Measurements from ENCODE around the gene PLS3. TPM values are rescaled to one million over a fixed set of nuclear protein-coding genes. Genes with fewer than 3 reads are reported as not detected.

PLS3 gene
- total RNA-seq, 1 donor from 2014 or later, result 1.4 TPM

- H3K36me3 Mint-ChIP-seq (ENCODE audit: low read depth), result no peaks in the 10 kb centered on the region
- no peak for DNase-seq (ENCODE audit: low spot score)
- H3K4me3 Mint-ChIP-seq, result no peak overlapping the region
- no peaks in the 10 kb centered on the region for H3K4me1 Mint-ChIP-seq (ENCODE audit: low read depth)
- H3K27me3 Mint-ChIP-seq (ENCODE audit: insufficient read depth), result no peaks in the 10 kb centered on the region
- intact Hi-C loops (cut with micrococcal nuclease), result no loop called here
- H3K27ac Mint-ChIP-seq, result no peak overlapping the region
- no peaks in the 10 kb centered on the region for H3K9me3 Mint-ChIP-seq
These were observed 7.8 kb upstream of the PLS3 start for GRCh38 chrX:115553171-115553570.

- peaks cover 10% of the 10 kb centered on the region for H3K27me3 Mint-ChIP-seq (ENCODE audit: insufficient read depth)
- intact Hi-C loops (cut with micrococcal nuclease), result no loop called here
- no peak overlapping the region for H3K4me3 Mint-ChIP-seq
- no peaks in the 10 kb centered on the region for H3K9me3 Mint-ChIP-seq
- no peak overlapping the region for H3K27ac Mint-ChIP-seq
- DNase-seq (ENCODE audit: low spot score), result no peak
- no peaks in the 10 kb centered on the region for H3K36me3 Mint-ChIP-seq (ENCODE audit: low read depth)
- H3K4me1 Mint-ChIP-seq (ENCODE audit: low read depth), result no peaks in the 10 kb centered on the region
These were observed 1.3 kb upstream of the PLS3 start for GRCh38 chrX:115559672-115560071.

GRCh38 chrX:115560211-115560977 lies 580 bp upstream of the PLS3 start:
- no peaks in the 10 kb centered on the region for H3K9me3 Mint-ChIP-seq
- H3K4me3 Mint-ChIP-seq, result peak overlapping the region; percentile 26
- no peak overlapping the region for H3K27ac Mint-ChIP-seq
- no peaks in the 10 kb centered on the region for H3K36me3 Mint-ChIP-seq (ENCODE audit: low read depth)
- peaks cover 10% of the 10 kb centered on the region for H3K27me3 Mint-ChIP-seq (ENCODE audit: insufficient read depth)
- no peak for DNase-seq (ENCODE audit: low spot score)
- intact Hi-C loops (cut with micrococcal nuclease), result no loop called here
- H3K4me1 Mint-ChIP-seq (ENCODE audit: low read depth), result no peaks in the 10 kb centered on the region

- intact Hi-C loops (cut with micrococcal nuclease), result loop anchor here (1.0 kb wide), 1 partner anchor 55 kb away; no protein-coding TSS in a partner anchor
- Mint-ChIP-seq H3K4me3 (peak overlapping the region; percentile 67), H3K27ac (no peak overlapping the region), H3K9me3 (no peaks in the 10 kb centered on the region), H3K27me3 (ENCODE audit: insufficient read depth) (peaks cover 10% of the 10 kb centered on the region), H3K36me3 (ENCODE audit: low read depth) (no peaks in the 10 kb centered on the region), H3K4me1 (ENCODE audit: low read depth) (no peaks in the 10 kb centered on the region)
- no peak for DNase-seq (ENCODE audit: low spot score)
These were observed 868 bp downstream of the PLS3 start for GRCh38 chrX:115561605-115562479.

GRCh38 chrX:115562480-115562847 lies 1.5 kb downstream of the PLS3 start:
- intact Hi-C loops (cut with micrococcal nuclease), result no loop called here
- Mint-ChIP-seq H3K27me3 (ENCODE audit: insufficient read depth) (peaks cover 10% of the 10 kb centered on the region), H3K4me1 (ENCODE audit: low read depth) (no peaks in the 10 kb centered on the region), H3K36me3 (ENCODE audit: low read depth) (no peaks in the 10 kb centered on the region), H3K4me3 (no peak overlapping the region), H3K9me3 (no peaks in the 10 kb centered on the region), H3K27ac (no peak overlapping the region)
- DNase-seq (ENCODE audit: low spot score), result no peak

GRCh38 chrX:115563633-115564162 lies 2.7 kb downstream of the PLS3 start:
- Mint-ChIP-seq H3K4me1 (ENCODE audit: low read depth) (no peaks in the 10 kb centered on the region), H3K9me3 (no peaks in the 10 kb centered on the region), H3K36me3 (ENCODE audit: low read depth) (no peaks in the 10 kb centered on the region), H3K27ac (no peak overlapping the region), H3K4me3 (no peak overlapping the region), H3K27me3 (ENCODE audit: insufficient read depth) (peaks cover 10% of the 10 kb centered on the region)
- intact Hi-C loops (cut with micrococcal nuclease), result no loop called here
- DNase-seq (ENCODE audit: low spot score), result no peak

GRCh38 chrX:115564243-115564642 lies 3.3 kb downstream of the PLS3 start:
- Mint-ChIP-seq H3K4me1 (ENCODE audit: low read depth) (no peaks in the 10 kb centered on the region), H3K9me3 (no peaks in the 10 kb centered on the region), H3K27me3 (ENCODE audit: insufficient read depth) (peaks cover 10% of the 10 kb centered on the region), H3K36me3 (ENCODE audit: low read depth) (no peaks in the 10 kb centered on the region), H3K4me3 (no peak overlapping the region), H3K27ac (no peak overlapping the region)
- DNase-seq (ENCODE audit: low spot score), result no peak
- intact Hi-C loops (cut with micrococcal nuclease), result no loop called here

GRCh38 chrX:115565888-115566287 lies 4.9 kb downstream of the PLS3 start:
- intact Hi-C loops (cut with micrococcal nuclease), result no loop called here
- peaks cover 5% of the 10 kb centered on the region for H3K27me3 Mint-ChIP-seq (ENCODE audit: insufficient read depth)
- no peak for DNase-seq (ENCODE audit: low spot score)
- no peak overlapping the region for H3K27ac Mint-ChIP-seq
- H3K36me3 Mint-ChIP-seq (ENCODE audit: low read depth), result no peaks in the 10 kb centered on the region
- no peaks in the 10 kb centered on the region for H3K9me3 Mint-ChIP-seq
- no peaks in the 10 kb centered on the region for H3K4me1 Mint-ChIP-seq (ENCODE audit: low read depth)
- H3K4me3 Mint-ChIP-seq, result no peak overlapping the region

GRCh38 chrX:115571712-115572111 lies 10.7 kb downstream of the PLS3 start:
- DNase-seq (ENCODE audit: low spot score), result no peak
- no peaks in the 10 kb centered on the region for H3K4me1 Mint-ChIP-seq (ENCODE audit: low read depth)
- H3K9me3 Mint-ChIP-seq, result no peaks in the 10 kb centered on the region
- H3K4me3 Mint-ChIP-seq, result no peak overlapping the region
- H3K27ac Mint-ChIP-seq, result no peak overlapping the region
- H3K36me3 Mint-ChIP-seq (ENCODE audit: low read depth), result no peaks in the 10 kb centered on the region
- intact Hi-C loops (cut with micrococcal nuclease), result no loop called here
- no peaks in the 10 kb centered on the region for H3K27me3 Mint-ChIP-seq (ENCODE audit: insufficient read depth)

GRCh38 chrX:115573185-115573584 lies 12.2 kb downstream of the PLS3 start:
- intact Hi-C loops (cut with micrococcal nuclease), result no loop called here
- Mint-ChIP-seq H3K4me1 (ENCODE audit: low read depth) (no peaks in the 10 kb centered on the region), H3K36me3 (ENCODE audit: low read depth) (no peaks in the 10 kb centered on the region), H3K9me3 (no peaks in the 10 kb centered on the region), H3K4me3 (no peak overlapping the region), H3K27ac (no peak overlapping the region), H3K27me3 (ENCODE audit: insufficient read depth) (no peaks in the 10 kb centered on the region)
- no peak for DNase-seq (ENCODE audit: low spot score)

GRCh38 chrX:115576676-115577075 lies 15.7 kb downstream of the PLS3 start:
- Mint-ChIP-seq H3K27ac (no peak overlapping the region), H3K4me3 (no peak overlapping the region), H3K4me1 (ENCODE audit: low read depth) (no peaks in the 10 kb centered on the region), H3K9me3 (no peaks in the 10 kb centered on the region), H3K36me3 (ENCODE audit: low read depth) (no peaks in the 10 kb centered on the region), H3K27me3 (ENCODE audit: insufficient read depth) (no peaks in the 10 kb centered on the region)
- DNase-seq (ENCODE audit: low spot score), result no peak
- intact Hi-C loops (cut with micrococcal nuclease), result no loop called here

GRCh38 chrX:115579327-115579726 lies 18.4 kb downstream of the PLS3 start:
- H3K27ac Mint-ChIP-seq, result no peak overlapping the region
- no peaks in the 10 kb centered on the region for H3K9me3 Mint-ChIP-seq
- no peaks in the 10 kb centered on the region for H3K4me1 Mint-ChIP-seq (ENCODE audit: low read depth)
- H3K4me3 Mint-ChIP-seq, result no peak overlapping the region
- no peaks in the 10 kb centered on the region for H3K36me3 Mint-ChIP-seq (ENCODE audit: low read depth)
- no peak for DNase-seq (ENCODE audit: low spot score)
- no peaks in the 10 kb centered on the region for H3K27me3 Mint-ChIP-seq (ENCODE audit: insufficient read depth)
- intact Hi-C loops (cut with micrococcal nuclease), result no loop called here

- no peaks in the 10 kb centered on the region for H3K36me3 Mint-ChIP-seq (ENCODE audit: low read depth)
- H3K27me3 Mint-ChIP-seq (ENCODE audit: insufficient read depth), result no peaks in the 10 kb centered on the region
- no peaks in the 10 kb centered on the region for H3K9me3 Mint-ChIP-seq
- H3K4me1 Mint-ChIP-seq (ENCODE audit: low read depth), result no peaks in the 10 kb centered on the region
- no peak overlapping the region for H3K27ac Mint-ChIP-seq
- no peak for DNase-seq (ENCODE audit: low spot score)
- H3K4me3 Mint-ChIP-seq, result no peak overlapping the region
- intact Hi-C loops (cut with micrococcal nuclease), result no loop called here
These were observed 18.9 kb downstream of the PLS3 start for GRCh38 chrX:115579786-115580294.
